KMS-11 (cell line): Measurements from ENCODE around the gene KRTAP13-2.

ENCODE experiments used
- H2AFZ ChIP-seq: fragments of 200-600 bp; sonication (generic); 2 replicates; pipeline ENCODE4 v1.6.1; 2016; ENCODE audit warnings: antibody characterized with exemption, mixed run types, low read depth
- H3K27ac ChIP-seq: fragments of 200-600 bp; sonication (generic); 2 replicates; pipeline ENCODE4 v1.6.1; 2016; ENCODE audit warnings: mild to moderate bottlenecking, mixed run types
- H3K27me3 ChIP-seq: fragments of 200-600 bp; sonication (generic); 2 replicates; pipeline ENCODE4 v1.6.1; 2017; ENCODE audit warnings: mild to moderate bottlenecking, low read depth, mixed run types, moderate library complexity; ENCODE audit not compliant: insufficient read depth
- H3K36me3 ChIP-seq: fragments of 200-600 bp; sonication (generic); 2 replicates; pipeline ENCODE4 v1.6.1; 2017; ENCODE audit warnings: mild to moderate bottlenecking, mixed run types; ENCODE audit not compliant: insufficient read depth
- H3K4me1 ChIP-seq: fragments of 200-600 bp; sonication (generic); 2 replicates; pipeline ENCODE4 v1.6.1; 2016; ENCODE audit warnings: mild to moderate bottlenecking, low read depth, mixed run types; ENCODE audit not compliant: poor library complexity, severe bottlenecking
- H3K4me2 ChIP-seq: fragments of 200-600 bp; sonication (generic); 2 replicates; pipeline ENCODE4 v1.7.0; 2016; ENCODE audit warnings: mild to moderate bottlenecking, mixed run types
- H3K4me3 ChIP-seq: fragments of 200-600 bp; sonication (generic); IDR thresholded peaks from 2 replicates; pipeline ENCODE4 v1.6.1; 2017; ENCODE audit warnings: low read depth, low read length, mixed read lengths; ENCODE audit not compliant: insufficient read depth
- H3K79me2 ChIP-seq: fragments of 200-600 bp; sonication (generic); 2 replicates; pipeline ENCODE4 v1.6.1; 2016; ENCODE audit warnings: low read depth, mixed run types; ENCODE audit not compliant: insufficient read depth
- H3K9ac ChIP-seq: fragments of 200-600 bp; sonication (generic); 2 replicates; pipeline ENCODE4 v1.6.1; 2016; ENCODE audit warnings: mild to moderate bottlenecking, mixed run types
- H4K20me1 ChIP-seq: fragments of 200-600 bp; sonication (generic); 2 replicates; pipeline ENCODE4 v1.6.1; 2016; ENCODE audit warnings: mild to moderate bottlenecking, mixed run types; ENCODE audit not compliant: insufficient read depth
- CTCF ChIP-seq: fragments of 200-600 bp; sonication (generic); conservative IDR thresholded peaks from 2 replicates; pipeline ENCODE4 v1.6.1; 2017; ENCODE audit warnings: low read depth, mild to moderate bottlenecking, antibody characterized with exemption, low read length, moderate library complexity, mixed read lengths

KRTAP13-2 gene

GRCh38 chr21:30391492-30392025 is 19.5 kb upstream of the KRTAP13-2 start:
- Histone ChIP-seq H3K36me3 (no peaks in the 10 kb centered on the region), H4K20me1 (no peaks in the 10 kb centered on the region), H3K4me2 (no peak overlapping the region), H3K27ac (no peak overlapping the region), H3K79me2 (no peaks in the 10 kb centered on the region), H3K27me3 (no peaks in the 10 kb centered on the region), H2AFZ (no peak overlapping the region), H3K4me3 (no peak overlapping the region), H3K9ac (no peak overlapping the region), H3K4me1 (no peaks in the 10 kb centered on the region)
- no peak for TF ChIP-seq CTCF

- H3K4me1 ChIP-seq, result no peaks in the 10 kb centered on the region
- no peak overlapping the region for H3K27ac ChIP-seq
- no peak overlapping the region for H3K9ac ChIP-seq
- H3K36me3 ChIP-seq, result no peaks in the 10 kb centered on the region
- H3K4me2 ChIP-seq, result no peak overlapping the region
- H4K20me1 ChIP-seq, result no peaks in the 10 kb centered on the region
- no peak overlapping the region for H3K4me3 ChIP-seq
- no peaks in the 10 kb centered on the region for H3K27me3 ChIP-seq
- H3K79me2 ChIP-seq, result no peaks in the 10 kb centered on the region
- TF ChIP-seq CTCF, result no peak
- H2AFZ ChIP-seq, result no peak overlapping the region
Measured at GRCh38 chr21:30382201-30382600, 10.1 kb upstream of the KRTAP13-2 start.

- H3K79me2 ChIP-seq, result no peaks in the 10 kb centered on the region
- no peak overlapping the region for H3K4me2 ChIP-seq
- no peak for TF ChIP-seq CTCF
Measured at GRCh38 chr21:30355906-30356305, 16.2 kb downstream of the KRTAP13-2 start.

GRCh38 chr21:30354308-30355005 is 17.6 kb downstream of the KRTAP13-2 start:
- TF ChIP-seq CTCF, result no peak
- Histone ChIP-seq H2AFZ (no peak overlapping the region), H3K4me3 (no peak overlapping the region), H3K4me2 (no peak overlapping the region), H4K20me1 (no peaks in the 10 kb centered on the region), H3K9ac (no peak overlapping the region), H3K27ac (no peak overlapping the region), H3K27me3 (no peaks in the 10 kb centered on the region), H3K36me3 (no peaks in the 10 kb centered on the region; the same call in 1 of the 2 replicates), H3K4me1 (no peaks in the 10 kb centered on the region), H3K79me2 (no peaks in the 10 kb centered on the region)

More at GRCh38 chr21:30355906-30356305, 16.2 kb downstream of the KRTAP13-2 start:
- Histone ChIP-seq H3K4me1 (no peaks in the 10 kb centered on the region), H3K27ac (no peak overlapping the region), H3K27me3 (no peaks in the 10 kb centered on the region), H2AFZ (no peak overlapping the region), H4K20me1 (no peaks in the 10 kb centered on the region), H3K9ac (no peak overlapping the region), H3K4me3 (no peak overlapping the region), H3K36me3 (no peaks in the 10 kb centered on the region; the same call in 1 of the 2 replicates)
